Progenitor cell of endocrine pancreas (in vitro differentiated cells): ENCODE measurements around the gene USH1C. TPM values are rescaled to one million over a fixed set of nuclear protein-coding genes. Genes with fewer than 3 reads are reported as not detected.

Source experiments
- DNase-seq: peaks from one replicate; pipeline ENCODE4 v3.0.0; 2021; ENCODE audit warnings: low spot score; ENCODE audit not compliant: unreplicated experiment
- H3K27ac Mint-ChIP-seq: 2 replicates; pipeline ENCODE4 v1.8.0; 2021; ENCODE audit warnings: mild to moderate bottlenecking, moderate library complexity, mixed read lengths
- H3K27me3 Mint-ChIP-seq: 2 replicates; pipeline ENCODE4 v1.8.0; 2021; ENCODE audit warnings: mixed read lengths
- H3K36me3 Mint-ChIP-seq: 2 replicates; pipeline ENCODE4 v1.8.0; 2022; ENCODE audit warnings: mixed read lengths; ENCODE audit not compliant: insufficient read depth
- H3K4me1 Mint-ChIP-seq: 2 replicates; pipeline ENCODE4 v1.8.0; 2021; ENCODE audit warnings: low read depth, mixed read lengths
- H3K4me3 Mint-ChIP-seq: 2 replicates; pipeline ENCODE4 v1.8.0; 2021; ENCODE audit warnings: low read depth, mild to moderate bottlenecking, moderate library complexity, mixed read lengths
- H3K9me3 Mint-ChIP-seq: 2 replicates; pipeline ENCODE4 v1.8.0; 2021; ENCODE audit warnings: low read depth, mixed read lengths
- CTCF ChIP-seq: fragments of 200-600 bp; sonication (generic); IDR thresholded peaks from one replicate; pipeline ENCODE4 v1.5.0; 2021; ENCODE audit warnings: antibody characterized with exemption, mild to moderate bottlenecking; ENCODE audit not compliant: unreplicated experiment
- total RNA-seq: library from RNA; stranded (reverse); gene quantifications from 2 replicates; pipeline ENCODE4 v1.2.1, GENCODE V29; 2021

The USH1C gene
- total RNA-seq, 1 donor from 2014 or later = 15.8 TPM

DNA sequence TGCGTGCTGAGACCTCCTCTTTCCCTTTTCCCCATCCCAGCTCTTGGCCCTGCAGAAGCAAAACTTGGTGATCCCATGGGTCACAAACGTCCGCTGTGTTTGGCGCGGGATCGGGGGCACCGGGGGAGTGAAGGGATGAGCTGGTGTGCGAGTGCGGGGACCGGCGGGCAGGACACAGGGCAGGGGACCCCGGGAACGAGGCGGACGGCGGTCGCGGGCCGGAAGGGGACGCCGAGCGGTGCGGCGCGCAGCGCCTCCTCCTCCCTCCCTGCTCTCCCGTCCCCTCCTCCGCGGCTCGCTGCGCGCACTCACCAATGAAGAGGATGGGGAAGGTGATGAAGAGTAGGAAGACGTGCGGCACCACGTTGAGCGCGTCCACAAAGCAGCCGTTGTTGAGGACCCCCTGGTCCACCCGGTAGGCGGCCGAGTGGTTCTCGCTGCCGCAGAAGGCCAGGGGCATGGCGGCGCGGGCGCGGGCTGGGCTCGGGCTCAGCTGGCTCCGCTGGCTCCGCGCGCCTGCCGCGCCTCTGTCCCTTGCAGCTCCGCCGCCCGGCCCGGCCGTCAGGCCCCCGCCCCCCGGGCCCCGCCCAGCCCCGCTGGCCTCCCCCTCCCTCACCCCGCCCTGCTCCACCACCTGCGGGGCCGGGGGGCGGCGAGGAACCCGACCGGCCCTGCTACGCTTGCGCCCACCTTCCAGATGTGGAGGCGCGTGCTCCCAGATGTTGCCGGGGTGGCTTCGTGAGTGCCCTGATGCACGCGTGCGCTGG is 67.7 kb downstream of the USH1C start, which contains the start of gene ABCC8:
Gene ABCC8 (minus strand): TSS at position 529 of the 767 bp plus-strand sequence. CDS start 69 bp downstream, at position 460.
- TF ChIP-seq CTCF = no peak
- no peaks in the 10 kb centered on the region for H3K36me3 Mint-ChIP-seq
- no peaks in the 10 kb centered on the region for H3K9me3 Mint-ChIP-seq
- DNase-seq = peak; percentile 19
- H3K4me1 Mint-ChIP-seq = no peaks in the 10 kb centered on the region
- peak within 1 kb of the TSS; percentile 72 for H3K4me3 Mint-ChIP-seq
- H3K27ac Mint-ChIP-seq = no peak within 1 kb of the TSS
- H3K27me3 Mint-ChIP-seq = peaks cover 86% of the 10 kb centered on the region

DNA sequence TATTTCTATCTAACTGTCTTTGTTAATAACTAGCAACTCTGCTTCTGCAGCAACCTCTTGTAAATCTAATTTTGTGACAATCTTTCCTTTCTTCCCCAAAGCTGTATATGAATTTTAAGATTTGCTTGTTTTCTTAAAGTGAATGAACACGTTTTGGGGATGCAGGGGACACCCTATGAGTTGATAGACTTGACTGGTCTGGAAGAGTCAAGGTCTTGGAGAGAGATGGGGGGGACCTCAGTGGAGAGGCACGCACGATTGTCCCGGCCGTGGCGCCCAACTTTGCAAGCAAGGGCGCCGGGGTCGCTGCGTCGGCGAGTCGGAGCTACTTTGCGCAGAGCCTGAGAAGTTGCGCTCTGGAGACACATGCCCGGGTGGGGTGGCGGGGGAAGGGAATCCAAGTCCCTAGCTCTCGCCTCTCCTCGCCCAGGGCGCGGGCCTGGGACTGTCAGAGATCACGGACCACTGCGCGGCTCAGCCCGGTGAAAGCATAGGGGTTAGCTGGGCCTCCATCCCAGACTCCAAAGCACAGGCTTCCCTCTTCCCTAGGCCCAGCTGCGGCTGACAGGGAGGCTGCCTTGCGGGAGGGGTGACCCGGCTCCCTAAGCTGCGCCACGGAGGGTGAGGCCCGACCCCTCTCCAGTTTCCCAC is 68.4 kb downstream of the USH1C start:
- DNase-seq = peak; percentile 12
- Mint-ChIP-seq H3K27me3 (peaks cover 90% of the 10 kb centered on the region), H3K27ac (no peak overlapping the region), H3K4me1 (no peaks in the 10 kb centered on the region), H3K36me3 (no peaks in the 10 kb centered on the region), H3K4me3 (peak overlapping the region; percentile 72), H3K9me3 (no peaks in the 10 kb centered on the region)
- no peak for TF ChIP-seq CTCF

GRCh38 chr11:17473071-17473744 is 71.0 kb downstream of the USH1C start:
- TF ChIP-seq CTCF = peak; percentile 65
- no peak for DNase-seq
- Mint-ChIP-seq H3K9me3 (no peaks in the 10 kb centered on the region), H3K4me3 (no peak overlapping the region), H3K36me3 (no peaks in the 10 kb centered on the region), H3K4me1 (no peaks in the 10 kb centered on the region), H3K27ac (no peak overlapping the region), H3K27me3 (peaks cover 68% of the 10 kb centered on the region)

- TF ChIP-seq CTCF = no peak
- H3K36me3 Mint-ChIP-seq = no peaks in the 10 kb centered on the region
- H3K9me3 Mint-ChIP-seq = no peaks in the 10 kb centered on the region
- H3K4me3 Mint-ChIP-seq = no peak overlapping the region
- DNase-seq = no peak
- H3K27me3 Mint-ChIP-seq = peaks cover 61% of the 10 kb centered on the region
- H3K27ac Mint-ChIP-seq = no peak overlapping the region
- H3K4me1 Mint-ChIP-seq = no peaks in the 10 kb centered on the region
These were observed 71.7 kb downstream of the USH1C start for GRCh38 chr11:17472467-17472866.

DNA sequence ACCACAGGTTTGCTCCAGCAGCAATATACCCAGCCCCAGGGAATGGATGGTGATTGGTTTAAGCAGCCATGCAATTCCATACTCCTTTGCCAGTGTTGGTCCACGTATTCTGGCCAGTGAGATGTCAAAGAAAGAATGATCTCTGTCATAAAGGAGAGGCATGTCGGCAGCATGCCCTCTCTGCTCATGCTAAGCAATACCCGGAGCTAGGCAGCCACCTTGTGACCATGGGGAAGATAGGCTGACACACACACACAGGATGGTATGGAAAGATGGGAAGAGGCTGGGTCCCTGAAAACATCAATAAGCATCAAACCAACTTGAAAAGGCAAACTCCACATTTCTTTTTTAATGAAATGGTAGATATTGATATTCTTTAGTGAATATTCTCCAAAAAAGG is 72.7 kb downstream of the USH1C start:
- Mint-ChIP-seq H3K27ac (no peak overlapping the region), H3K4me3 (no peak overlapping the region), H3K4me1 (no peaks in the 10 kb centered on the region), H3K36me3 (no peaks in the 10 kb centered on the region), H3K9me3 (no peaks in the 10 kb centered on the region), H3K27me3 (peaks cover 57% of the 10 kb centered on the region)
- DNase-seq = no peak
- no peak for TF ChIP-seq CTCF
